Neuronal stem cell (in vitro differentiated cells): ENCODE data around the gene CAPZB.

Experiments used
- DNase-seq: peaks from one replicate; pipeline ENCODE4 v3.0.0-alpha.2; 2013; ENCODE audit warnings: low spot score
- H2AFZ ChIP-seq: one replicate; pipeline ENCODE4 v1.6.1; 2013; ENCODE audit warnings: mild to moderate bottlenecking, low read length, inconsistent platforms
- H2AK5ac ChIP-seq: 2 replicates; pipeline ENCODE4 v1.6.1; 2013; ENCODE audit warnings: low read depth, mild to moderate bottlenecking, inconsistent platforms, low read length, moderate library complexity, mixed read lengths
- H2BK120ac ChIP-seq: 2 replicates; pipeline ENCODE4 v1.6.1; 2013; ENCODE audit warnings: low read depth, mild to moderate bottlenecking, inconsistent platforms, low read length, moderate library complexity, mixed read lengths
- H2BK12ac ChIP-seq: one replicate; pipeline ENCODE4 v1.6.1; 2013; ENCODE audit warnings: low read length, inconsistent platforms
- H2BK15ac ChIP-seq: 2 replicates; pipeline ENCODE4 v1.6.1; 2013; ENCODE audit warnings: mild to moderate bottlenecking, low read length, inconsistent platforms, mixed read lengths
- H2BK5ac ChIP-seq: one replicate; pipeline ENCODE4 v1.6.1; 2013; ENCODE audit warnings: inconsistent platforms, mild to moderate bottlenecking, low read length, moderate library complexity
- H3K14ac ChIP-seq: one replicate; pipeline ENCODE4 v1.6.1; 2013; ENCODE audit warnings: low read length, inconsistent platforms
- H3K18ac ChIP-seq: 2 replicates; pipeline ENCODE4 v1.6.1; 2013; ENCODE audit warnings: low read length, inconsistent platforms
- H3K23ac ChIP-seq: 2 replicates; pipeline ENCODE4 v1.6.1; 2013; ENCODE audit warnings: low read depth, mild to moderate bottlenecking, mixed read lengths, low read length, inconsistent platforms; ENCODE audit not compliant: poor library complexity
- H3K27ac ChIP-seq: replicated peaks from 3 replicates; pipeline ENCODE4 v1.5.1; 2013; ENCODE audit warnings: low read length, inconsistent platforms
- H3K27me3 ChIP-seq, 3 experiments: 2 replicates each; pipeline ENCODE4 v1.6.1; 2013; ENCODE audit warnings: low read length in 3 of 3, mild to moderate bottlenecking in 2 of 3, inconsistent platforms in 1 of 3, low read depth in 1 of 3, mixed read lengths in 1 of 3, moderate library complexity in 1 of 3; ENCODE audit not compliant: control insufficient read depth in 3 of 3, insufficient read depth in 3 of 3
- H3K36me3 ChIP-seq, 2 donors: replicated peaks in 1 of 2; 2 replicates each; pipeline ENCODE4 v1.6.1; 2013; ENCODE audit warnings: low read length in 2 of 2; ENCODE audit not compliant: control insufficient read depth in 2 of 2, insufficient read depth in 2 of 2
- H3K4ac ChIP-seq: 2 replicates; pipeline ENCODE4 v1.6.1; 2013; ENCODE audit warnings: inconsistent platforms, mild to moderate bottlenecking, low read length, moderate library complexity
- H3K4me1 ChIP-seq, 2 donors: 1 replicate in 1 of 2; 2 replicates in 1 of 2; pipeline ENCODE4 v1.6.1; 2013; ENCODE audit warnings: low read length in 2 of 2, low read depth in 1 of 2; ENCODE audit not compliant: control insufficient read depth in 2 of 2, insufficient read depth in 1 of 2
- H3K4me2 ChIP-seq: one replicate; pipeline ENCODE4 v1.6.1; 2013; ENCODE audit warnings: mild to moderate bottlenecking, low read length, inconsistent platforms; ENCODE audit not compliant: insufficient read depth, poor library complexity, severe bottlenecking
- H3K4me3 ChIP-seq, 2 donors: 2 replicates each; pipeline ENCODE4 v1.5.1; 2013; ENCODE audit warnings: low read length in 2 of 2, mild to moderate bottlenecking in 2 of 2, inconsistent platforms in 1 of 2, moderate library complexity in 1 of 2
- H3K79me1 ChIP-seq: one replicate; pipeline ENCODE4 v1.6.1; 2013; ENCODE audit warnings: low read depth, mild to moderate bottlenecking, inconsistent platforms, low read length, moderate library complexity
- H3K9ac ChIP-seq: one replicate; pipeline ENCODE4 v1.6.1; 2013; ENCODE audit warnings: mild to moderate bottlenecking, low read depth, low read length, inconsistent platforms; ENCODE audit not compliant: poor library complexity
- H3K9me3 ChIP-seq, 2 donors: replicated peaks in 1 of 2; 2 replicates each; pipeline versions ENCODE3 to v1.6.1; 2013; ENCODE audit warnings: low read length in 2 of 2, mild to moderate bottlenecking in 2 of 2, inconsistent platforms in 1 of 2, low read depth in 1 of 2, mixed read lengths in 1 of 2, moderate library complexity in 1 of 2; ENCODE audit not compliant: control insufficient read depth in 2 of 2, insufficient read depth in 1 of 2
- H4K8ac ChIP-seq: one replicate; pipeline ENCODE4 v1.6.1; 2013; ENCODE audit warnings: low read depth, mild to moderate bottlenecking, inconsistent platforms, low read length, moderate library complexity
- H4K91ac ChIP-seq: one replicate; pipeline ENCODE4 v1.6.1; 2013; ENCODE audit warnings: low read length, low read depth, mild to moderate bottlenecking, inconsistent platforms; ENCODE audit not compliant: poor library complexity
- WGBS, 2 donors: extraction: QIAGEN DNeasy Blood & Tissue Kit; methylation state at CpG; one replicate each; pipeline ENCODE4 v1.1.7; 2013; ENCODE audit warnings: missing lambda C conversion rate in 2 of 2, mixed read lengths in 1 of 2; ENCODE audit not compliant: insufficient read length in 2 of 2, insufficient replicate concordance in 1 of 2; ENCODE audit errors: extremely low coverage in 2 of 2; 5-methylcytosine and 5-hydroxymethylcytosine counted together

Gene CAPZB

GRCh38 chr1:19484798-19485361 is 459 bp downstream of the CAPZB start:
- no peak for DNase-seq
- no CpG with 5 or more reads among the region's 29 CpGs for WGBS, 2 donors
- H2BK15ac ChIP-seq, result peak overlapping the region; percentile 91

DNA sequence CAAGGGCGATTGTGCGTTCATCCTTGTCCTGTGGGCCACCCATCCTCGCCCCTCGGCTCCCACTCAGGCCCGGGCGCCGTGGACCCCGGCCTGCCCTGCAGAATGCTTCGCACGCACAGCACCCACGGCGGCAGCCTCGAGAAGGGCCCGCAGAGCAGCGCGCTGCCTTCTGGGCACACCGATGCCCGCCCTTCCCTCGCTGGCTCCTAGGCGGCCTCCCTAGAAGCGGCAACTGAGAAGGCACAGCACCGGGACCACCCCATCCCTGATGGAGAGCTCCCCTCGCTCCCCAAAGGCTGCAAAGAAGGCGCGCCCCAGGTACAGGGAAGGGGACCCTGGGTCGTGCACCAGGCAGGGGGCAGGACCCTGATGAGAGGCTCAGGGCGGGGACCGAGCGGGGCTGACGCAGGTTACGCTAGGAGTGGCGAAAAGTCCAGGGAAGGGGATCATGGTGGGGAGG is 971 bp downstream of the CAPZB start:
- no CpG with 5 or more reads among the region's 32 CpGs for WGBS, 2 donors

More at GRCh38 chr1:19484798-19485361, 459 bp downstream of the CAPZB start:
- H2BK120ac ChIP-seq, result no peak overlapping the region
- peak overlapping the region; percentile 75 for H2BK12ac ChIP-seq
- H4K8ac ChIP-seq, result no peak overlapping the region
- peak overlapping the region; percentile 79 for H3K4me2 ChIP-seq
- H3K36me3 ChIP-seq, result peaks cover 0 to 32% of the 10 kb centered on the region in 2 donors
- H4K91ac ChIP-seq, result peak overlapping the region; percentile 83
- H2BK5ac ChIP-seq, result peak overlapping the region; percentile 89
- no peaks in the 10 kb centered on the region for H3K9me3 ChIP-seq
- peak overlapping the region; percentile 56 for H3K27ac ChIP-seq
- H3K27me3 ChIP-seq, result no peaks in the 10 kb centered on the region
- peak overlapping the region; percentile 96 for H3K18ac ChIP-seq
- peak overlapping the region; percentile 98 to 100 for H3K4me3 ChIP-seq
- H2AK5ac ChIP-seq, result peak overlapping the region; percentile 97
- peaks cover 19 to 22% of the 10 kb centered on the region in 2 donors for H3K4me1 ChIP-seq
- H3K23ac ChIP-seq, result peak overlapping the region; percentile 86
- H3K14ac ChIP-seq, result peak overlapping the region; percentile 86
- H3K79me1 ChIP-seq, result peaks cover 8% of the 10 kb centered on the region
- peak overlapping the region; percentile 80 for H2AFZ ChIP-seq
- peak overlapping the region; percentile 37 for H3K4ac ChIP-seq
- peak overlapping the region; percentile 97 for H3K9ac ChIP-seq

DNA sequence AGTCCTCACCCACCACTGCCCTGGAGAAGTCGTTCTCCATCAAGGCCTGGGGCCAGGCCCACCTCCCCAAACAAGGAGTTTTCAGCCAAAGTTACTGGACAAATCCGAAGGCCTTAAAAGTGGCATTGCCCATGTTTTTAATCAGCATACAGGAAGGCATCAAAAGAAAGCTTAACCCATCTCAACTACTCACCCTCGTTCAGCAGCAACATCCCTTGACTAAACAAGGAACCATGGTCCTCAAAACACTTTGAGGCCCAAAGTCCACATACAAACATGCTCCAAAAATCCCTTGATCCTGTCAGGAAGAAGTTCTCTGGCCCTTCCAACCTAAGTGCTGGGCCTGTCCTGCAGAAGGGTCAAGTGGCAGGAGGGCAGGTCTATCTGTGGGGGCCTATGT is 1.6 kb downstream of the CAPZB start:
- Histone ChIP-seq H3K4me3 (peak overlapping the region; percentile 98 to 100), H3K4ac (no peak overlapping the region), H2BK15ac (no peak overlapping the region), H3K14ac (no peak overlapping the region), H4K8ac (no peak overlapping the region), H3K79me1 (peaks cover 18% of the 10 kb centered on the region), H3K27ac (no peak overlapping the region), H3K4me1 (peaks cover 21 to 27% of the 10 kb centered on the region in 2 donors), H2BK5ac (no peak overlapping the region), H3K27me3 (no peaks in the 10 kb centered on the region), H3K36me3 (peaks cover 1 to 37% of the 10 kb centered on the region in 2 donors), H4K91ac (no peak overlapping the region), H3K9me3 (no peaks in the 10 kb centered on the region), H3K9ac (no peak overlapping the region), H3K18ac (no peak overlapping the region), H2AFZ (no peak overlapping the region), H2AK5ac (no peak overlapping the region), H2BK12ac (no peak overlapping the region), H2BK120ac (no peak overlapping the region), H3K23ac (no peak overlapping the region), H3K4me2 (peak overlapping the region; percentile 79)
- no CpG with 5 or more reads among the region's 3 CpGs for WGBS, 2 donors
- no peak for DNase-seq

More for the DNA sequence above, 971 bp downstream of the CAPZB start:
- Histone ChIP-seq H2BK15ac (no peak overlapping the region), H2BK12ac (peak overlapping the region; percentile 64), H3K4me2 (peak overlapping the region; percentile 79), H3K14ac (peak overlapping the region; percentile 64), H3K4ac (no peak overlapping the region), H3K4me1 (peaks cover 21 to 27% of the 10 kb centered on the region in 2 donors), H3K9me3 (no peaks in the 10 kb centered on the region), H2AFZ (peak overlapping the region; percentile 80), H4K8ac (no peak overlapping the region), H3K79me1 (peaks cover 11% of the 10 kb centered on the region), H3K23ac (peak overlapping the region; percentile 13), H2BK120ac (peak overlapping the region; percentile 13), H3K27me3 (no peaks in the 10 kb centered on the region), H3K36me3 (peaks cover 0 to 32% of the 10 kb centered on the region in 2 donors), H3K4me3 (peak overlapping the region; percentile 98 to 100), H2BK5ac (peak overlapping the region; percentile 55), H3K9ac (peak overlapping the region; percentile 97), H2AK5ac (peak overlapping the region; percentile 9), H3K18ac (peak overlapping the region; percentile 96), H4K91ac (peak overlapping the region; percentile 59), H3K27ac (no peak overlapping the region)
- no peak for DNase-seq

GRCh38 chr1:19483261-19483660 is 2.1 kb downstream of the CAPZB start:
- Histone ChIP-seq H3K14ac (no peak overlapping the region), H3K18ac (no peak overlapping the region), H2BK15ac (no peak overlapping the region), H4K8ac (no peak overlapping the region), H3K27ac (no peak overlapping the region), H3K23ac (no peak overlapping the region), H3K9me3 (no peaks in the 10 kb centered on the region), H3K9ac (no peak overlapping the region), H2AFZ (no peak overlapping the region), H3K4me3 (peak overlapping the region in 1 of 2 donors; percentile 100), H3K4me1 (peaks cover 21 to 28% of the 10 kb centered on the region in 2 donors), H2BK12ac (no peak overlapping the region), H3K4me2 (no peak overlapping the region), H2BK120ac (no peak overlapping the region), H3K36me3 (peaks cover 2 to 41% of the 10 kb centered on the region in 2 donors), H4K91ac (no peak overlapping the region), H2BK5ac (no peak overlapping the region), H3K4ac (no peak overlapping the region), H3K27me3 (no peaks in the 10 kb centered on the region), H3K79me1 (peaks cover 18% of the 10 kb centered on the region), H2AK5ac (no peak overlapping the region)
- no CpG with 5 or more reads among the region's 3 CpGs for WGBS, 2 donors
- DNase-seq, result no peak
